Activated B cell treated with CpG ODN at 0.5 μM for 24 hours (primary cell): ENCODE data around the gene C9orf72. TPM values are rescaled to one million over a fixed set of nuclear protein-coding genes. Genes with fewer than 3 reads are reported as not detected.

Experiments used
- ATAC-seq: fragments of 200-7000 bp; cut with Tn5 transposase; one replicate; pipeline ENCODE4 v1.10.0; 2021; ENCODE audit warnings: low read depth, mild to moderate bottlenecking, moderate library complexity
- CTCF ChIA-PET: fragments of 350-600 bp; sonication (Branson Sonifier 250); formaldehyde crosslinking; loops from one replicate; lab custom pipeline; 2021; ENCODE audit warnings: antibody characterized with exemption; lab: Charles Lee
- POLR2A ChIA-PET: fragments of 350-600 bp; sonication (Branson Sonifier 250); formaldehyde crosslinking; loops from one replicate; lab custom pipeline; 2021; ENCODE audit warnings: antibody characterized with exemption; lab: Charles Lee
- DNase-seq: peaks from one replicate; pipeline ENCODE4 v3.0.0; 2022
- H3K27ac Mint-ChIP-seq: one replicate; pipeline ENCODE4 v1.8.0; 2020; ENCODE audit warnings: mixed read lengths
- H3K27me3 Mint-ChIP-seq: one replicate; pipeline ENCODE4 v1.8.0; 2021; ENCODE audit warnings: mixed read lengths
- H3K36me3 Mint-ChIP-seq: one replicate; pipeline ENCODE4 v1.8.0; 2021; ENCODE audit warnings: low read depth, mixed read lengths
- H3K4me1 Mint-ChIP-seq: one replicate; pipeline ENCODE4 v1.8.0; 2021; ENCODE audit warnings: mixed read lengths
- H3K4me3 Mint-ChIP-seq: one replicate; pipeline ENCODE4 v1.8.0; 2020; ENCODE audit warnings: mild to moderate bottlenecking, mixed read lengths
- H3K9me3 Mint-ChIP-seq: one replicate; pipeline ENCODE4 v1.8.0; 2020; ENCODE audit warnings: mixed read lengths
- intact Hi-C: fragments of 100-400 bp; cut with micrococcal nuclease; formaldehyde crosslinking; loops from one replicate; pipeline ENCODE4 v1.15.1; 2024
- total RNA-seq: library from RNA; stranded (reverse); gene quantifications from 2 replicates; pipeline ENCODE4 v1.2.3, GENCODE V29; 2022
- TF ChIP-seq, protein P1 (sequence below): fragments of 200-600 bp; IDR thresholded peaks from one replicate; pipeline ENCODE4 v1.8.0; 2022; ENCODE audit warnings: antibody characterized with exemption, mild to moderate bottlenecking

The C9orf72 gene
- total RNA-seq, 1 donor from 2014 or later, result 15.2 TPM

DNA sequence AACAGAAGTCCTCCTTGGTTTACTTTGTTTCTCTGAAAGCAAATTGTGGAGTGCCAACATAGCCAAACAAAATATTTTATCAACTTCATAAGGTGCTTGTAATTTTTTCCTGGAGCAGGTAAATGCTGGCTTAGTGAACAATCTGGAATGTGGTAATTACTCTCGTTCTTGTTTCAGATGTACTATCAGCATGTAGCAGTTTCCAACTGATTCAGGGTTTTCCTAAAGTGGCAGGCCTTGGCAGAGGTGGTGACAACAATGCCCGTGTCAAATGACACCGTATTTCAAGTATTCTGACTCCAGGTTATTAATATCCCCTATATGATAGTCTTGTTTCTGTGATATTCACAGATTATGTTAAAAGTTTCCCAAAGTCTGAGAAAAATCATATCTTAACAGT lies 1.2 kb downstream of the C9orf72 start:
- H3K27me3 Mint-ChIP-seq, result no peaks in the 10 kb centered on the region
- no peaks in the 10 kb centered on the region for H3K9me3 Mint-ChIP-seq
- H3K4me1 Mint-ChIP-seq, result peaks cover 24% of the 10 kb centered on the region
- intact Hi-C loops, result loop anchor here (1.0 to 5.0 kb wide), 3 partner anchors 87 to 679 kb away; partner anchors contain the start of gene CAAP1
- H3K27ac Mint-ChIP-seq, result peak overlapping the region; percentile 99
- TF ChIP-seq, protein P1, sequence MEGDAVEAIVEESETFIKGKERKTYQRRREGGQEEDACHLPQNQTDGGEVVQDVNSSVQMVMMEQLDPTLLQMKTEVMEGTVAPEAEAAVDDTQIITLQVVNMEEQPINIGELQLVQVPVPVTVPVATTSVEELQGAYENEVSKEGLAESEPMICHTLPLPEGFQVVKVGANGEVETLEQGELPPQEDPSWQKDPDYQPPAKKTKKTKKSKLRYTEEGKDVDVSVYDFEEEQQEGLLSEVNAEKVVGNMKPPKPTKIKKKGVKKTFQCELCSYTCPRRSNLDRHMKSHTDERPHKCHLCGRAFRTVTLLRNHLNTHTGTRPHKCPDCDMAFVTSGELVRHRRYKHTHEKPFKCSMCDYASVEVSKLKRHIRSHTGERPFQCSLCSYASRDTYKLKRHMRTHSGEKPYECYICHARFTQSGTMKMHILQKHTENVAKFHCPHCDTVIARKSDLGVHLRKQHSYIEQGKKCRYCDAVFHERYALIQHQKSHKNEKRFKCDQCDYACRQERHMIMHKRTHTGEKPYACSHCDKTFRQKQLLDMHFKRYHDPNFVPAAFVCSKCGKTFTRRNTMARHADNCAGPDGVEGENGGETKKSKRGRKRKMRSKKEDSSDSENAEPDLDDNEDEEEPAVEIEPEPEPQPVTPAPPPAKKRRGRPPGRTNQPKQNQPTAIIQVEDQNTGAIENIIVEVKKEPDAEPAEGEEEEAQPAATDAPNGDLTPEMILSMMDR, result no peak
- POLR2A ChIA-PET, result interaction anchor here (1.4 to 2.3 kb wide), 6 partner anchors 9 to 625 kb away, joined by 4 to 13 read pairs (median 6); partner anchors contain the start of genes IFT74 and PLAA
- no peak for DNase-seq
- CTCF ChIA-PET, result interaction anchor here (0.6 to 1.0 kb wide), 2 partner anchors 13 to 239 kb away, joined by 3 read pairs; no protein-coding TSS in a partner anchor
- peaks cover 6% of the 10 kb centered on the region for H3K36me3 Mint-ChIP-seq
- peak overlapping the region; percentile 97 for H3K4me3 Mint-ChIP-seq
- ATAC-seq, result no peak

DNA sequence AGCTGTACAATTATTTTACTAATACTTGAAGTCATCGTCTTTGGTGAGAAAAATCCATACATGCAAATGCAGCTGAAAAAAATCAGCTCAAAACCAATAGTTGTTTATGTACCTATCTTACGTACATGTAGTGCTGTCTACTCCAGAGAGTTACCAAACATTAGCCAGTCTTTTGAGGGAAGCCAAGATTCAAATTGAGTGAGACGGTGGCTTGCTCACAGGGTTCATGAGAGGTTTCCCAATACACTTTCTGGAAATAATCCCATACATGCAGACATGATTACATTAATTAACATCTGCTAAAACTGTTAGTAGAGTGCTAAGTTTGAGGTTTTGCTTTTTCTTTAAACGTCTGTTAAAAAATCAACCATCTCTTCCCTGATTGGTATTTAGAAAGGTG lies 2.3 kb downstream of the C9orf72 start:
- intact Hi-C loops, result loop anchor here (5.0 kb wide), 1 partner anchor 109 kb away; no protein-coding TSS in a partner anchor
- DNase-seq (no peak), ATAC-seq (no peak)
- TF ChIP-seq, protein P1, result no peak
- Mint-ChIP-seq H3K4me1 (peaks cover 24% of the 10 kb centered on the region), H3K4me3 (no peak overlapping the region), H3K27ac (no peak overlapping the region), H3K36me3 (peaks cover 11% of the 10 kb centered on the region), H3K9me3 (no peaks in the 10 kb centered on the region), H3K27me3 (no peaks in the 10 kb centered on the region)
- CTCF ChIA-PET, result no interaction called here
- POLR2A ChIA-PET, result no interaction called here

DNA sequence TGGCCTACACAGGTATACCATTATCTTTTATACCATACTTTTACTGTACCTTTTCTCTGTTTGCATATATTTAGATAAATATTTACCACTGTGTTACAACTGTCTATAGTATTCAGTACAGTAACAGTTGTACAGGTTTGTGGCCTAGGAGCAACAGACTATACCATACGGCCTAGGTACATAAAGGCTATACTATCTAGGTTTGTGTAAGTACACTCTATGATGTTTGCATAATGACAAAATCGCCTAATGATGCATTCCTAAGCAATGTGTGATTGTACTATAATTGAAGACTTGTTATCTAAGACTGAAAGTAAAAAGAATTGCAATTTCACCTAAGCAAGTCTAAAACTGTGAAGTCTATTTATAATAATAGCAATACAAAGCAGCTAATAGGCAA lies 3.9 kb downstream of the C9orf72 start:
- POLR2A ChIA-PET, result no interaction called here
- intact Hi-C loops, result no loop called here
- H3K27me3 Mint-ChIP-seq, result no peaks in the 10 kb centered on the region
- H3K9me3 Mint-ChIP-seq, result no peaks in the 10 kb centered on the region
- peaks cover 32% of the 10 kb centered on the region for H3K4me1 Mint-ChIP-seq
- no peak overlapping the region for H3K4me3 Mint-ChIP-seq
- no peak overlapping the region for H3K27ac Mint-ChIP-seq
- no peak for ATAC-seq
- no peak for DNase-seq
- peaks cover 15% of the 10 kb centered on the region for H3K36me3 Mint-ChIP-seq
- TF ChIP-seq, protein P1, result no peak
- CTCF ChIA-PET, result interaction anchor here (1.6 kb wide), 1 partner anchor 22 kb away, joined by 3 read pairs; no protein-coding TSS in a partner anchor

DNA sequence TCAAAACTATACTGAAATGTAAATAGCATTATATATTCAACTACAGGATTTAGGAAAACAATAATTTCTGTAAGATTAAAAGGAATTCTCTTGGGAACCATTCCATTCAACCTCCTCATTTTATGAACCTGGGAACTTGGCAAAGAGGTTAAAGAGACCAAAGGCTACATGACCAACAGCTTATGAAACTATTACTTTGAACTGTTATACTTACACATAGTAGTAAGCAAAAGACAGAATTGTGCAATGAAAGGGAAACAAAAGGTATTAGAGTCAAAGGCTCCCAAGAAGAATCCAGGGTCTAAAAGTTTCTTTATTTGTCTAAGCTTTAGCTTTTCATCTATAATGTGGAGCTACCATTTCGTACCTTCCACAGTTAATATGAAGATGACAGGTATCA lies 7.2 kb downstream of the C9orf72 start:
- Mint-ChIP-seq H3K9me3 (no peaks in the 10 kb centered on the region), H3K36me3 (peaks cover 19% of the 10 kb centered on the region), H3K4me1 (peaks cover 25% of the 10 kb centered on the region), H3K4me3 (no peak overlapping the region), H3K27me3 (no peaks in the 10 kb centered on the region), H3K27ac (no peak overlapping the region)
- ATAC-seq, result no peak
- ChIA-PET POLR2A (no interaction called here), CTCF (no interaction called here)
- TF ChIP-seq, protein P1, result no peak
- no peak for DNase-seq
- intact Hi-C loops, result no loop called here

DNA sequence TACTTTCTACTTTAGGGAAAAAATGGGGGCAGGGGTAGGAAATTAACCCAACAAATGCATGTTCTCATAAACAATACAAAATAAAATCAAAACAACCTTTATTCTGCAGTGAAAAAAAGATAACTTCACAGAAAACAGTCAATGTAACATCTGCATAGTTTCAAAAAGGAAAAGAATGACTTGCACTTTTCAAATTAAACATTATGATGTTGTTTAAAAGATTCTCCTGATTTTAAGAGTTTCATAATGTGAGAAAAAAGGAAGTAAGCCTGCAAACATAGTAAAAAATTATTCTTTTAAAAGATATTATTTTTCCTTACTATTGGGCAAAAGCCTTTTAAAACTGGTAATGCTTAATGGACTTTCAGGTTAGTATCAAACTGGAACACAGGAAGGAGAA lies 7.6 kb downstream of the C9orf72 start:
- ATAC-seq (no peak), DNase-seq (no peak)
- H3K4me3 Mint-ChIP-seq, result no peak overlapping the region
- intact Hi-C loops, result no loop called here
- TF ChIP-seq, protein P1, result no peak
- H3K4me1 Mint-ChIP-seq, result peaks cover 25% of the 10 kb centered on the region
- ChIA-PET POLR2A (no interaction called here), CTCF (no interaction called here)
- peaks cover 23% of the 10 kb centered on the region for H3K36me3 Mint-ChIP-seq
- H3K9me3 Mint-ChIP-seq, result no peaks in the 10 kb centered on the region
- H3K27me3 Mint-ChIP-seq, result no peaks in the 10 kb centered on the region
- H3K27ac Mint-ChIP-seq, result no peak overlapping the region
